ENCODE data around the gene RBM20.

The RBM20 gene

DNA sequence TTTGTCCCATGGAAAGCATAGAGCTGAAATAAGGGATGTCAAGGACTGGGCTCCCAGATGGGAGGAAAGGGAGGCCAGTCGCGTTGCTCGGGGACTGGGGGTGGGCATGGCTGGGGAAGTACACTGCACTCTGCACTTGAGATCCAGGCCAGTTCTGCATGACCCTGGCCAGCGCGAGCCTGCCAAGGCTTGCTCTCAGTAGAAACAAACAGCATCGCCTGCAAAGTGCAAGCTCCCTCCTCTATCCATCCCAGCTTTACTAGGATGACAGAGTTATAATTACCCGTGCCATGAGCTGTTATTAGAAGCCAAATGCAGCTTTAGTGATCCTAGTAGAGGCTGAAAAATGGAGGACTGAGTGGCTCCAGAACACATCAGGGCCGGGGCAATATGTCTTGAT lies 183.7 kb downstream of the RBM20 start:
- TF ChIP-seq, protein P1, sequence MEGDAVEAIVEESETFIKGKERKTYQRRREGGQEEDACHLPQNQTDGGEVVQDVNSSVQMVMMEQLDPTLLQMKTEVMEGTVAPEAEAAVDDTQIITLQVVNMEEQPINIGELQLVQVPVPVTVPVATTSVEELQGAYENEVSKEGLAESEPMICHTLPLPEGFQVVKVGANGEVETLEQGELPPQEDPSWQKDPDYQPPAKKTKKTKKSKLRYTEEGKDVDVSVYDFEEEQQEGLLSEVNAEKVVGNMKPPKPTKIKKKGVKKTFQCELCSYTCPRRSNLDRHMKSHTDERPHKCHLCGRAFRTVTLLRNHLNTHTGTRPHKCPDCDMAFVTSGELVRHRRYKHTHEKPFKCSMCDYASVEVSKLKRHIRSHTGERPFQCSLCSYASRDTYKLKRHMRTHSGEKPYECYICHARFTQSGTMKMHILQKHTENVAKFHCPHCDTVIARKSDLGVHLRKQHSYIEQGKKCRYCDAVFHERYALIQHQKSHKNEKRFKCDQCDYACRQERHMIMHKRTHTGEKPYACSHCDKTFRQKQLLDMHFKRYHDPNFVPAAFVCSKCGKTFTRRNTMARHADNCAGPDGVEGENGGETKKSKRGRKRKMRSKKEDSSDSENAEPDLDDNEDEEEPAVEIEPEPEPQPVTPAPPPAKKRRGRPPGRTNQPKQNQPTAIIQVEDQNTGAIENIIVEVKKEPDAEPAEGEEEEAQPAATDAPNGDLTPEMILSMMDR (IDR thresholded peaks at IDR 0.05; ENCODE audit: insufficient read depth, missing control alignments): no peak
- FAIRE-seq (no peak), DNase-seq (ENCODE audit: insufficient read length, low spot score) (no peak)

DNA sequence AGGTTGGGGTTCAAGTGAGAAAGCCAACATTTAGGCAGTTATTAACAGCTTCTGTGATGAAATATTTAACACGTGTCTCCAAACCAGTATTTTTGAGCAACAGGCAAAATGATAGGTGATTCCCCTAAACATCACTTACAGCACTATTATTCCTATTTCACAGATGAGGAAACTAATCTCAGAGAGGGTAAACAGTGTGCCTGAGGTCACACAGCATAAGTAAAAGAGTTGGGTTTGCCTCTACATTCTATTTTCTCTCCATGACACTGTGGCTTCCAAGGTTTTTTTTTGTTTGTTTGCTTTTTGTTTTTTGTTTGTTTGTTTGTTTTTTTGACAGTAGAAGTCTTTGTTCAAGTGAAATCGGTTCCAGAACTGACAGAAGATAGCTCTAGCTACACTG lies 184.4 kb downstream of the RBM20 start:
- TF ChIP-seq, protein P1 (IDR thresholded peaks at IDR 0.05; ENCODE audit: insufficient read depth, missing control alignments): no peak
- FAIRE-seq (no peak), DNase-seq (ENCODE audit: insufficient read length, low spot score) (no peak)

DNA sequence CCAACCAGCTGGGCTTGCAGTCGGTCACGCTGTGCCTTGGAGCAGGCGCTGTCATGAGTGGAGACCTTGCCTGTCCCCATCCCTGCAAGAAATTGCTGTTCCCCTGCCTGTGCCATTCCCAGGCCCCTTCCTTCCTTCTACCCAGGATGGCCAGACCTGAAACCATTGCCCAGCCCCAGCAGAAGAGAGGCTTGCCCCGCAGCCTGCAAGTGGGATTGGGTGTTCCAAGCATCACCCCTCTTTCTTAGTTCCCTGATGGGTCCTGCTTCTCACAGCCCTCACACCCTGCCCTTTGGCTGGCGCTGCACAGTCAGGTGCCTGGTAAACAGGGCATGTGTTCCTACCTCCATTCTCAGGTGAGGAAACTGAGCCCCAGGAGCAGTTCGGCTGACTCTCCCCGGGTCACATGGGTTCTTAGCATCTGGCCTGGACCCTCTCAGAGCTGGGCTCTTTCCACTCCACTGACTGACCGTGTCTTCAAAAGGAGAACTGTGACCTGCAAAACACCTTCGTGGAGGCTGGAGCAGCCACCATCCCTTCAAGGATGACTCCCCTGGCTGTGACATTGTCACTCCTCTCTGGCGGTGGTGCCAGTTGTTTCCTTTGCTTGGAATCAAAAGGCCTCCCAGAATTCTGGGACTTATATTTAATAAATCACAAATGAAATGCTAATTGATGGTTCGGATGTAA lies 185.7 kb downstream of the RBM20 start:
- FAIRE-seq: no peak
- DNase-seq (ENCODE audit: insufficient read length, low spot score): no peak
- TF ChIP-seq, protein P1 (IDR thresholded peaks at IDR 0.05; ENCODE audit: insufficient read depth, missing control alignments): no peak

DNA sequence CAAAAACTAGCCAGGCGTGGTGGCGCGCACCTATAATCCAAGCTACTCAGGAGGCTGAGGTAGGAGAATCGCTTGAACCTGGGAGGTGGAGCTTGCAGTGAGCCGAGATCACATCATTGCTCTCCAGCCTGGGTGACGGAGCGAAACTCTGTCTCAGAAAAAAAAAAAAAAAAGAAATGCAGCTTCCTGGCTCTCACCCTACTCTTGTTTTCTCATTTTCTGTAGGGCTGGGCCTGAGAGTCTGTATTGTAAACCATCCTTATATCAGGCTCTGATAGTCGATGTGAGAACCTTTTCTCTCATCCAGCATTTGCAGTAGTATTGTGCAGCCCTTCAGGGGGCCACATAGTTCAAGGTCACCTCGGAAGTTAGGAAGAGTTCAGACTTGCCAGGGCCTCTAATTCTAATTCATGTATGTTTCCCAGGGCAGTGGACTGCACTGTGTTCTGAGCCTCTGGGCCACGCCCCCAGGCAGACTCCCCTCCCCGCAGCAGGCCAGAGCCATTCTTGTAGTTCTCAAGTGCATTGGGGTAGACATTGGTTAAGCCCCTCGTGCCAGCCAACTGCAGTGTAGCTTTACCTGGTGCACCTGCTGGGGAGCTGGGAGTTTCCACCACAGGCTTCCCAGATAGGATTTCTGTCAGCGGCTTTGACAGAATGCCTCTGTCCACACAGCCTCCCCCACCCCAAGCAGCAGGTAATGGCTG lies 189.3 kb downstream of the RBM20 start:
- FAIRE-seq: no peak
- TF ChIP-seq, protein P1 (IDR thresholded peaks at IDR 0.05; ENCODE audit: insufficient read depth, missing control alignments): no peak

DNA sequence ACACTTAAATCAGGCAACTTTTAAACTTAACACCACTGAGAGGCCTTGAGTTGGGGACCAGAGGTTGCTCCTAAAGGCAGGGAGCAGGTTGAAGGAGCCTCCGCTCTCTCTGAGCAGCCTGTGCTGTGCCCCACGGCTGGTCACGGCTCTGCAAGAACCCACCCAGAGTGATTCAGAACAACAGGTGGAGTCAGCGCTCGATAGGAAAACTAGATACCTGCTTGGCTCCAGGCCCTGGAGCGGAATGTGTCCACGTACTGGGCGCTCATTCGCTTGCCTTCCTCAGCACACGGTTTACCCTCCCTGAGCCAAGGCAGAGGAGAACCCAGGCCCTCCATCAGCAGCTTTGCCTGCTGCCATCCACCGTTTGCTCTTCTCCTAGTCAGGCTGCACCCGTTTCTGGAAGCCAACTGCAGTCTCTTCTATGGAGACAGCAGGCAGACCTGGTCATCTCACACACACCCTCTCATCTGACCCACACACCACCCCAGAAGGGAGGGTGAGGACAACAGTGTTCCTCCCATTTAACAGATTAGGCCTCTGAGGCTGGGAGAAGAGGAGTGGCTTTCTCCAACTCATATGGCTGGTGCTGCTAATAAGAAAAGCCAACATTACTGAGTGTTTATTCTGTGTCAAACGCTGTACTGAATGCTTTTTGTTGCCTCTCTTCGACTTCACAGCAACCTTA lies 189.9 kb downstream of the RBM20 start:
- FAIRE-seq (no peak), DNase-seq (ENCODE audit: insufficient read length, low spot score) (no peak)
- TF ChIP-seq, protein P1 (IDR thresholded peaks at IDR 0.05; ENCODE audit: insufficient read depth, missing control alignments): no peak

More for the DNA sequence above, 189.3 kb downstream of the RBM20 start:
- DNase-seq (ENCODE audit: insufficient read length, low spot score): no peak

DNA sequence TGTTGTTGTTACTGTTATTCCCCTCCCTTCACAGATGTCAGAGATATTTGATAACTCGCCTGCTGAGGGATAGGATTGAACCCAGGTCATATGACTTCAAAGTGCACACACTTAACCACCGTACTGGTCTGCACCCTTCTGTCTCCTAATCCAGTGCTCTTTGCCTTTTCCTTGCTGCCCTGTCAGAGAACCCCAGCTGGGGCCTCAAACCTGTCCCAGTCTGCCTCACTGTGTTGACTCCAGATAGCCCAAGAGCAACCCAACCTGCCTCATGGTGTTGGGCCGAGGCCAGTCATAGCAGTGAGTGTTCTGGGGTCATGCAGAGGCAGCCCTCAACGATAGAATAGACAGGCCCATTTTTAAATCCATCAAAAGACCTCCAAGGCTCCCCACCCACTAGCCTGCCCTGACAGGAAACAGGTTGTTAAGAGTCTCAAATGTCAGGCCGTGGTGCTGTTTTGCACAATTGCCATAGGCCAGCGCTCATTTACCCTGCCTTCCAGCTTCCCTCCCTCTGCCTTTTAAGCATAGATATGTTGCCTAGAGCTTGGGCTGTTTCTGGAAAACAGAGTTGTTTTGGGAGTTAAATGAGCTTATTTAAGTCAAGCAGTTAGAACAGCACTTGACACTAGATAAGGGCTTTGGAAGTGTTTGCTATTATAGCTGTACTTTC lies 190.6 kb downstream of the RBM20 start:
- FAIRE-seq (no peak), DNase-seq (ENCODE audit: insufficient read length, low spot score) (no peak)
- TF ChIP-seq, protein P1 (IDR thresholded peaks at IDR 0.05; ENCODE audit: insufficient read depth, missing control alignments): no peak

Measured in D721Med (cell line).